MM.1S (cell line): ENCODE results near the gene LMF1.

Source experiments
- CTCF ChIP-seq: fragments of 300-600 bp; sonication (generic); IDR thresholded peaks from 2 replicates; pipeline ENCODE4 v1.5.1; 2016; ENCODE audit warnings: antibody characterized with exemption, low read length, mixed read lengths
- EZH2 ChIP-seq: fragments of 300-600 bp; sonication (generic); optimal IDR thresholded peaks from 2 replicates; pipeline ENCODE3; 2017; ENCODE audit warnings: low read depth, mild to moderate bottlenecking, antibody characterized with exemption, low read length, mixed read lengths
- EZH2phosphoT487 ChIP-seq: fragments of 300-600 bp; sonication (generic); IDR thresholded peaks from 2 replicates; pipeline ENCODE4 v1.6.1; 2018; ENCODE audit warnings: antibody characterized with exemption, low read length

DNA sequence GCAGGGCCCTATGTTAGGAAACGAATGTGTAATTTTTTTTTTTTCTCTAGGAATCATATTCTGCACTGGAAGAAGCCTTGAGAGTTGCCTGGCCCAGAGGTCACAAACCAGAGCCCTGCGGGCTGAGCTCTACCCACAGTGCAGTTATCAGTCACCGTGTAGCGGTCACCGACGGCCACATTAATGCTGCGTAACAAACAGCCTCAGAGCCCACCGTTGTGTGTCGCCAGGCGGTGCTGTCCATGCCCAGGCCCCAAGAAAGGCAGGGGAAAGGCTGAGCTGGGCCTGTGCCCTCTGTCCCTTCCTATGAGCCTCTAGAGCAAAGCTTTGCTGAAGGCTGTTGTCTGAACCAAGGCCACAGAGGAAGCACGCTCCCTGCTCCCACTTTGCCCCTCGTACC lies 4.5 kb upstream of the LMF1 start:
- TF ChIP-seq CTCF = no peak
- TF ChIP-seq EZH2 = no peak
- TF ChIP-seq EZH2phosphoT487 = no peak
